Umbilical cord (tissue), 2 donors: ENCODE data around the gene PNLIPRP1. TPM values are rescaled to one million over a fixed set of nuclear protein-coding genes. Genes with fewer than 3 reads are reported as not detected.

ENCODE experiments used
- DNase-seq: peaks from one replicate; pipeline ENCODE4 v3.0.0-alpha.2; 2015; ENCODE audit warnings: low spot score
- total RNA-seq: library from RNA; depleted of rRNA; stranded (reverse); fragments of >200 nt; gene quantifications from one replicate; pipeline ENCODE4 v1.2.3, GENCODE V29; 2014; ENCODE audit warnings: low replicate concordance; ENCODE audit not compliant: insufficient read depth

The PNLIPRP1 gene
- total RNA-seq, 1 donor from 2014 or later: 2.9 TPM

DNA sequence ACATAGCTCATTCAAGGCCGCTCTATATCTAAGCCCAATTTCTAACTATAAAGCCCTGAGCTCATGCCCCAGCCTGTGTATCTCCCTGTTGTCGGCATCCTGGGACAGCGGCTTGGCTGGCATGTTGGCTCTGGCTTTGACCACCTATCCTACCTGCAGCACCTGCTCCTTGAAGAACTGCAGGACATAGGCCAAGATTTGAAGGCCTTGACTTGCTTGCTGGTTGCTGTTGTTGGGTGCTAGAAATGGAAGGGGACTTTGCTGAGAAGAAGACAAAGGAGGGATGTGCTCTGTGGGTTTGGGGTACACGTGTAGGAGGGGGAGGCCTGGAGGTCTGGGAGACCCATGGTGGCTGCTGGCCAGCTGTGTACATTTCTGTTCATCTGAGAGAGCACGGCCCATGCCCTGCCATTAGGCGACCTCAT is 41.1 kb downstream of the PNLIPRP1 start:
- DNase-seq: no peak

GRCh38 chr10:116632596-116633215 is 41.9 kb downstream of the PNLIPRP1 start:
- DNase-seq: no peak

GRCh38 chr10:116633216-116633600 is 42.4 kb downstream of the PNLIPRP1 start:
- no peak for DNase-seq

DNA sequence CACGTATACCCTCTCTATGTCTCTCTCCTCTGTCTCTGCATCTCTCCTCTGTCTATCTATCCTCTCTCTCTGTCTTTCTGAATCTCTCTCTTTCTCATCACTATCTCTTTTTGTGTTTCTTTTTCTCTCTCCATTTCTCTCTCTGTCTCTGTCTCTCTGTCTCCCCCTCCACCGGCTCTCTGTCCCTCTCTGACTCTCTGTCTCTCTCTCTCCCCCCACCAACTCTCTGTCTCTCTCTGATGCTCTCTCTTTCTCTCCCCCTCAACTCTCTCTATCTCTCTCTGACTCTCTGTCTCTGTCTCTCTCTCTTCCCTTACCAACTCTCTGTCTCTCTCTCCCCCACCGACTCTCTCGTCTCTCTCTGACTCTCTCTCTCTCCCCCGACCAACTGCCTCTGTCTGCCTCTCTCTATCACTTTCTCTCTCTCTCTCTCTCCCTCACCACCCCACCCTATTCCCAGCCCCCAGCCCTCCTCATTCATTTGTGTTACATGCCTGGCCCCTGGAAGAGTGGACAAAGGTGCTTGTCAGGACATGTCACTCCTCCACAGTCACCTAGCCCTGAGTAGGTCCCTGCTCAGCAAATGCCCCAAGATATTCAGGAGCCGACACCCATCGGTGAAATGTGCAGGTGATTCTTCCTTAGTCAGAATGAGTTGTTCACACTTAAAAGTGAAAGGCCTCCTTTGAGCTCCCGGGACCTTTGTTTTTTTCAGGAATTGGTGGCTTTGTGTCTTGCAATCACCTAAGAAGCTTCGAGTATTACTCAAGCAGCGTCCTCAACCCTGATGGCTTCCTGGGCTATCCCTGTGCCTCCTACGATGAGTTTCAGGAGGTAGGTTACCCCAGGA is 43.6 kb downstream of the PNLIPRP1 start:
- DNase-seq: no peak

GRCh38 chr10:116636385-116636784 is 45.6 kb downstream of the PNLIPRP1 start:
- no peak for DNase-seq

DNA sequence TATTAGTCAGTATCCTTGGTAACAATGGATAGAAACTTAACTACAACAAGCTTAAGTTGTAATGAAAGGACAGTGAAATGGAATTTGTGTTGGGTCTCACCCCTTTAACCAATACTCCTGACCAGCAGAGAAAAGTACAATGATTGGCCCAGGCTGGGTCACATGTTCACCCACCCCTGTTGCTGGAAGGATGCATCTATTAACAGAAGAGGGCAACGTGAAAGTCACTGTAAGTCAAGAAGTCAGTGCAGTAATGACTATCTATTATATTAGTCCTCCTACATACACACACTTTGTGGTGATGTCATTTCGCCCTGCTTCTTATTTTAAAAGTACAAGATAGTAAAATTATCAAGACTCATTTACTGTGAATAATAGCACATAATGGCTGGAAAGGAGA is 46.2 kb downstream of the PNLIPRP1 start:
- no peak for DNase-seq

GRCh38 chr10:116637830-116638229 is 47.1 kb downstream of the PNLIPRP1 start:
- DNase-seq: no peak

- no peak for DNase-seq
These were observed 55.7 kb downstream of the PNLIPRP1 start for GRCh38 chr10:116646502-116646901.

DNA sequence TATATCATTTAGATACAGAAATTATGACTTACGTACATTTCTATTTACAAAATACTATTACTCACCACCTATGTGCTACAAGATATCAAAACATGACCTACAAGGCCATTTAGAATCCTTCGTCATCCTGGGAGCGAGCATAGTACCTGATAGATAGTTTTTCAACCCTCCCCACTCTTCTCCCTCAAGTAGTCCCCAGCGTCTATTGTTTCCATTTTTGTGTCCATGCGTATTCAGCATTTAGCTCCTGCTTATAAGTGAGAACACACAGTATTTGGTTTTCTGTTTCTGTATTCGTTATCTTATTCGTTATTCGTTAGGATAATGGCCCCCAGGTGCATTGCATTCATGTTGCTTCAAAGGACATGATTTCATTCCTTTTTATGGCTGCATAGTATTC is 58.1 kb downstream of the PNLIPRP1 start:
- no peak for DNase-seq

GRCh38 chr10:116653885-116654284 is 63.1 kb downstream of the PNLIPRP1 start:
- DNase-seq: no peak

DNA sequence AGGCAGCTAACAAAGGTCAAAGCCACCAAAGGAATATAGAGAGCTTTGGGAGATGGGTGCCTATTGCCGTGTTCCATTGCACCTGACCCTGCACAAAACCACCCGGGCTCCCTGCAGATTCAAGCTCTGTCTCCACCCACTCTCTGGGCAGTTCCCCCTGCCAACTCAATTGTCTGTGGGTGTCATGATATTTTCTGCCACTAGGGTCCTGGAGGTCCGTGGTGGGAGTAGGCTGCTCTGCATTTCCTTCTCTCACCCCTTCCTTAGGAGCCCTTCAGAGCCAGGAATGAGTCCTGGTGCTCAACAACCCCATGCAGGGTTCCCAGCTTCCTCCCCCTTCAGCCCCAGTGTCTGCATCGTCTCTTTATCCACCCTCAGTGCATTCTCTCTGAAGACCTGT is 64.1 kb downstream of the PNLIPRP1 start:
- DNase-seq: no peak

DNA sequence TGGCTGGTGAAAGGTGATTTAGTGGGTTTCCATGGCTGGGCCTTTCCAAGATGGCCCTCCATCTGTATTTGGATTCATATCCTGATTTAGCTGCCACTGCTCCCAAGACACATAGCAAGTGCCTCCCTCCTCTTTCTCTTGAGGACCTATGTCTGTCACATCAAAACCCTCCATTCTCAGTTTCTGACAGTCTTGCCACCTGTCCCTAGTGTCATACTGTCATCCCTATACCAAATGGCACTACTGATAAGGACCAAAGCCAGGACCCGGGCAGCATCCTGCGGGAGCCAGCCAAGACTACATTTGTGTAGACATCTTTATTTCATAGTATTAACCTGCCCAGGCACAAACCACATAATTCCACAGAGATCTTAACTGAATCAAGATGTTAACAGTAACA is 64.8 kb downstream of the PNLIPRP1 start:
- no peak for DNase-seq

GRCh38 chr10:116656044-116656443 is 65.3 kb downstream of the PNLIPRP1 start:
- DNase-seq: no peak

- no peak for DNase-seq
These were observed 67.2 kb downstream of the PNLIPRP1 start for GRCh38 chr10:116657863-116658551.

Other genes starting within 250 kb of the PNLIPRP1 start
- 0.96 TPM for gene PNLIPRP3, start 163.1 kb upstream of the PNLIPRP1 start, total RNA-seq
- 0.72 TPM for gene PNLIP, start 45.0 kb upstream of the PNLIPRP1 start, total RNA-seq
- not detected for gene PNLIPRP2, start 30.0 kb downstream of the PNLIPRP1 start, total RNA-seq
- gene HSPA12A, start 151.6 kb downstream of the PNLIPRP1 start, total RNA-seq: 13.0 TPM